ENCODE measurements around the gene ZNF562.
"Not testable (repeated sequence)": the region's sequence is repeated elsewhere in the genome, so short reads cannot be mapped to it uniquely, and the experiment has no call there.

The ZNF562 gene

DNA sequence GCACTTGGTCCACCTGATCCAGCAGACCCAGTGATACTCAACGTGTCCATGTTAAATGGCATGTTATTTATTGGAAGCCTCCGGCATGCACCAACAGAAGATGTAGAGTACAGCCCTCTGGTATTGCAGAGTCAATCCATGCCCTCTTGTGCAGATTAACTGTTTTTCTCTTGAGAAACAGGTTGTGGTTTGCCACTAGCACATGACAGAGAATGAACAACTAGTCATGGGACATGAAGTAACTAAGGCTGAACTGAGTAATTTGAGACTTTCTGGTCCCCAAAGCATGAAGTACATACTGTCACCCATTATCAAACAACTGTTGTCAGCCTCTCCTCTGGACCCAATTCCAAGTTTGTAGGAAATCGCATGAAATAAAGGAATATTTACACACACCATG, 3.2 kb downstream of the ZNF562 start:
- no peak for DNase-seq (ENCODE audit: low spot score)
- in situ Hi-C loops (cut with MboI; ENCODE audit: low sequenced_read_pairs, unreplicated experiment) = no loop called here

DNA sequence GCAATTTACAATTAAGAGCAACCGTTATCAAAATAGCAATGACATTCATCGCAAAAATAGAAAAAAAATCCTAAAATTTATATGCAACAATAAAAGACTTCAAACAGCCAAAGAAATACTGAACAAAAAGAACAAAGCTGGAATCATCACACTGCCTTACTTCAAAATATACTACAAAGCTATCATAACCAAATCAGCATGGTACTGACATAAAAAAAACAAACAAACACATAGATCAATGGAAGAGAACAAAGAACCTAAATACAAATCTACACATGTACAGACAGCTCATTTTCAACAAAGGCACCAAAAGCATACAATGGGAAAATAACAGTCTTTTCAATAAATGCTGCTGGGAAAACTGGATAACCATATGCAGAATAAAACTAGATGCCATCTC, 6.4 kb downstream of the ZNF562 start:
- TF ChIP-seq, protein P1, sequence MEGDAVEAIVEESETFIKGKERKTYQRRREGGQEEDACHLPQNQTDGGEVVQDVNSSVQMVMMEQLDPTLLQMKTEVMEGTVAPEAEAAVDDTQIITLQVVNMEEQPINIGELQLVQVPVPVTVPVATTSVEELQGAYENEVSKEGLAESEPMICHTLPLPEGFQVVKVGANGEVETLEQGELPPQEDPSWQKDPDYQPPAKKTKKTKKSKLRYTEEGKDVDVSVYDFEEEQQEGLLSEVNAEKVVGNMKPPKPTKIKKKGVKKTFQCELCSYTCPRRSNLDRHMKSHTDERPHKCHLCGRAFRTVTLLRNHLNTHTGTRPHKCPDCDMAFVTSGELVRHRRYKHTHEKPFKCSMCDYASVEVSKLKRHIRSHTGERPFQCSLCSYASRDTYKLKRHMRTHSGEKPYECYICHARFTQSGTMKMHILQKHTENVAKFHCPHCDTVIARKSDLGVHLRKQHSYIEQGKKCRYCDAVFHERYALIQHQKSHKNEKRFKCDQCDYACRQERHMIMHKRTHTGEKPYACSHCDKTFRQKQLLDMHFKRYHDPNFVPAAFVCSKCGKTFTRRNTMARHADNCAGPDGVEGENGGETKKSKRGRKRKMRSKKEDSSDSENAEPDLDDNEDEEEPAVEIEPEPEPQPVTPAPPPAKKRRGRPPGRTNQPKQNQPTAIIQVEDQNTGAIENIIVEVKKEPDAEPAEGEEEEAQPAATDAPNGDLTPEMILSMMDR (IDR thresholded peaks at IDR 0.05; ENCODE audit: borderline replicate concordance, control extremely low read depth, extremely low read depth, insufficient read depth, missing control alignments) = no peak
- in situ Hi-C loops (cut with MboI; ENCODE audit: low sequenced_read_pairs, unreplicated experiment) = no loop called here
- no peak for DNase-seq (ENCODE audit: low spot score)

More for the DNA sequence above, 3.2 kb downstream of the ZNF562 start:
- TF ChIP-seq, protein P1 (IDR thresholded peaks at IDR 0.05; ENCODE audit: borderline replicate concordance, control extremely low read depth, extremely low read depth, insufficient read depth, missing control alignments) = no peak

DNA sequence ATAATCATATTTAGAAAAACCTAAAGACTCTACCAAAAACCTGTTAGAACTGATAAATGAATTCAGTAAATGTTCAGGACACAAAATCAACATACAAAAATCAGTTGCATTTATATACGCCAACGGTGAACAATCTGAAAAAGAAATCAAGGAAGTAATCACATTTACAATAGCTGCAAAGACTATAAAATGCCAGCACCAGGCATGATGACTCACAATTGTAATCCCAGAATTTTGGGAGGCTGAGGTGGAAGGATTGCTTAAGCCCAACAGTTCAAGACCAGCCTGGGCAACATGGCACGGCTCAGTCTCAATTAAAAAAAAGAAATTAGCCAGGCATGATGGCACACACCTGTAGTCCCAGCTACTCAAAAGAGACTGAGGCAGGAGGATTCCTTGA, 7.0 kb downstream of the ZNF562 start:
- in situ Hi-C loops (cut with MboI; ENCODE audit: low sequenced_read_pairs, unreplicated experiment) = no loop called here
- TF ChIP-seq, protein P1 (IDR thresholded peaks at IDR 0.05; ENCODE audit: borderline replicate concordance, control extremely low read depth, extremely low read depth, insufficient read depth, missing control alignments) = no peak
- no peak for DNase-seq (ENCODE audit: low spot score)

DNA sequence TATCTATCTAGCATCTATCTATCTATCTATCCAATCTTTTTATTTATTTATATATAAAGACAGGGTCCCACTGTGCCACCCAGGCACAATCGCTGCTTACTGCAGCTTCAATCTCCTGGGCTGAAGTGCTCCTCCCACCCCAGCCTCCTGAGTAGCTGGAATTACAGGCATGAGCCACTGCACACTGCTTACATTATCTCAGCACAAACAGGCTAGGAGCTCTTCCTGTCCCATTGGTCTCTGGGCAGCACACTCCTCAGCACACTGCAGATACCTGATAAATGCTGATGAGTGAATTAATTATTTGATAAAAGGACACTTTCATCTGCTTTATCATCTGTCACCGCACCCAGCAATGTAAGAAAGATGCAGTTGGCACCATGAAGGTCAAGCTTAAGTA, 16.1 kb downstream of the ZNF562 start:
- in situ Hi-C loops (cut with MboI; ENCODE audit: low sequenced_read_pairs, unreplicated experiment) = no loop called here
- DNase-seq (ENCODE audit: low spot score) = no peak
- TF ChIP-seq, protein P1 (IDR thresholded peaks at IDR 0.05; ENCODE audit: borderline replicate concordance, control extremely low read depth, extremely low read depth, insufficient read depth, missing control alignments) = no peak

DNA sequence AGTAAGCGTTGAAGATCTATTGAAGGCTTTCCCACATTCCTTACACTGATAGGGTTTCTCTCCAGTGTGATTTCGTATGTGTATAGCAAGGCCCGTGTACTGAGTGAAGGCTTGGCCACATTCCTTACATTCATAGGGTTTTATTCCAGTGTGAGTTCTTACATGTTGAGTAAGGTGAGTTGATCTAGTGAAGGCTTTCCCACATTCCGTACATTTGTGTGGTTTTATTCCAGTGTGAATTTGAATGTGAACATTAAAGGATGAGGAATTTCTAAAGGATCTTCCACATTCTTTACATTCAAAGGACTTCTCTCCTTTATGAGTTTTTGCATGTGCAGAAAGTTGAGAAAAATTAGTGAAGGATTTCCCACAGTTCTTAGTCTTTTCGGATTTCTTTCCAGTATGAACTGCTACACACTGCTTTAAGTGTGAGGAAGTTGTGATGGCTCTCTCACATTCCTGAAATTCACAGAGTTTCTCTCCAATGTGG, 21.8 kb downstream of the ZNF562 start:
- in situ Hi-C loops (cut with MboI; ENCODE audit: low sequenced_read_pairs, unreplicated experiment); DNase-seq (ENCODE audit: low spot score): not testable (repeated sequence)

DNA sequence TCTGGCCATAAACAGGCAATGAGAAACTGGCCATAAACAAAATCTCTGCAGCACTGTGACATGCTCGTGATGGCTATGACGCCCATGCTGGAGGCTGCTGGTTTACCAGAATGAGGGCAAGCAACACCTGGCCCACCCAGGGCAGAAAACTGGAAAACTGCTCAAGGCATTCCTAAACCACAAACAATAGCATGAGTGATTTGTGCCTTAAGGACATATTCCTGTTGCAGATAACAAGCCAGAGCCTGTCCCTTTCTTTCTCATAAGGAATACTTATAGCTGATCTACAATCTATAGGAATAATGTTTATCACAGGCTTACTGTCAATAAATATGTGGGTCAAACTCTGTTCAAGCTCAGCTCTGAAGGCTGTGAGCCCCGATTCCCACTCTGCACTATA, 23.4 kb downstream of the ZNF562 start:
- DNase-seq (ENCODE audit: low spot score); in situ Hi-C loops (cut with MboI; ENCODE audit: low sequenced_read_pairs, unreplicated experiment): not testable (repeated sequence)

DNA sequence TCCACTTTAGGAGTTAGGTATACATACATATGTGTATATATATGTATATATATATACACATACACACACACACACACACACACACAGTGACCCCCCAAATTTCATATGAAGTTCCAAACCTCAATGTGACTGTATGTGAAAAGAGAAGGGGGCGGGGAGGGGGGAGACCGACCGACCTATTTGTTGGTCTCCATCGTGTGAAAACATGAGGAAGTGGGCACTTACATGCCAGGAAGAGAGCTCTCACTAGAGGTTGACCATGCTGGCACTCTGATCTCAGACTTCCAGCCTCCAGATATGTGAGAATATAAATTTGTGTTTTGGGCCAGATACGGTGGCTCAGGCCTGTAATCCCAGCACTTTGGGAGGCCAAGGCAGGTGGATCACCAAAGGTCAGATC, 24.6 kb downstream of the ZNF562 start:
- no peak for DNase-seq (ENCODE audit: low spot score)
- TF ChIP-seq, protein P1 (IDR thresholded peaks at IDR 0.05; ENCODE audit: borderline replicate concordance, control extremely low read depth, extremely low read depth, insufficient read depth, missing control alignments) = no peak
- in situ Hi-C loops (cut with MboI; ENCODE audit: low sequenced_read_pairs, unreplicated experiment) = no loop called here

DNA sequence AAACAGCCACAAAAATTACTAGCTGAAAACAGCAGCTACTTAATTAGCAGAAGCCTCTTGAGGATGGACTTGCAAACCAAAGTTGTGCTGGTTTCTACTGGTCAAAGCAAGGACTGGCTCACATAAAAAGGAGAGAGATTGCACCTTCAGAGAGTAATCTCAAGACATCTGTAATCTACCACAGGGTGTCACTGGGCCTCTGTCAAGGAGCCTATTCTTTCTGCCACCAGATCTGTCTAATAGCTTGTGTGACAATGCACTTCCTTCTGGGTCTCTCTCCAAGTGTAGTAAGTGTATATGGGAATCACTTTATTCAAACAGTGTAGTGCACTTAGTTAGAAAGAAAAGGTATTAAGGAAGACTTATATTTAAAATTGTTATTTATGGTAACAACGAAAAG, 29.4 kb downstream of the ZNF562 start:
- TF ChIP-seq, protein P1 (IDR thresholded peaks at IDR 0.05; ENCODE audit: borderline replicate concordance, control extremely low read depth, extremely low read depth, insufficient read depth, missing control alignments) = no peak
- in situ Hi-C loops (cut with MboI; ENCODE audit: low sequenced_read_pairs, unreplicated experiment) = no loop called here
- no peak for DNase-seq (ENCODE audit: low spot score)

All from GM13976 (cell line).